OCI-LY1 (cell line): ENCODE data around the gene CEACAM19.

ENCODE experiments used
- H2AFZ ChIP-seq: fragments of 200-600 bp; sonication (generic), shearing (Covaris generic); 2 replicates; pipeline ENCODE4 v1.6.0; 2014; ENCODE audit warnings: antibody characterized with exemption, mild to moderate bottlenecking, low read length
- H3F3A ChIP-seq: fragments of 200-600 bp; sonication (generic), shearing (Covaris generic); 2 replicates; pipeline ENCODE4 v1.6.0; 2014; ENCODE audit warnings: mild to moderate bottlenecking, antibody characterized with exemption, low read length, moderate library complexity; ENCODE audit not compliant: insufficient read depth
- H3K27ac ChIP-seq: fragments of 200-600 bp; sonication (generic); 2 replicates; pipeline ENCODE4 v1.5.1; 2014; ENCODE audit warnings: low read length, mixed run types, mild to moderate bottlenecking, low read depth; ENCODE audit not compliant: poor library complexity, severe bottlenecking
- H3K27me3 ChIP-seq: fragments of 200-600 bp; sonication (generic); 2 replicates; pipeline ENCODE4 v1.6.0; 2014; ENCODE audit warnings: antibody characterized with exemption, mild to moderate bottlenecking, low read length, moderate library complexity; ENCODE audit not compliant: insufficient read depth
- H3K36me3 ChIP-seq: fragments of 200-600 bp; sonication (generic); 2 replicates; pipeline ENCODE4 v1.6.1; 2014; ENCODE audit warnings: mild to moderate bottlenecking, antibody characterized with exemption, low read length, moderate library complexity, mixed read lengths; ENCODE audit not compliant: insufficient read depth
- H3K4me1 ChIP-seq: fragments of 200-600 bp; sonication (generic); 2 replicates; pipeline ENCODE4 v1.5.1; 2014; ENCODE audit warnings: mild to moderate bottlenecking, low read length, moderate library complexity; ENCODE audit not compliant: insufficient read depth, severe bottlenecking
- H3K4me2 ChIP-seq: fragments of 200-600 bp; sonication (generic), shearing (Covaris generic); 2 replicates; pipeline ENCODE4 v1.6.1; 2014; ENCODE audit warnings: low read length
- H3K4me3 ChIP-seq: fragments of 200-600 bp; sonication (generic); 2 replicates; pipeline ENCODE4 v1.5.1; 2014; ENCODE audit warnings: low read length, low read depth, mild to moderate bottlenecking, mixed read lengths; ENCODE audit not compliant: poor library complexity, severe bottlenecking
- H3K79me2 ChIP-seq: fragments of 200-600 bp; shearing (Covaris generic); 2 replicates; pipeline ENCODE4 v1.6.1; 2016; ENCODE audit warnings: mixed run types, low read length, mixed read lengths; ENCODE audit not compliant: insufficient read depth
- H3K9ac ChIP-seq: fragments of 200-600 bp; sonication (generic), shearing (Covaris generic); 2 replicates; pipeline ENCODE4 v1.6.1; 2014; ENCODE audit warnings: mild to moderate bottlenecking, low read length, mixed read lengths
- H3K9me2 ChIP-seq: fragments of 200-600 bp; sonication (generic), shearing (Covaris generic); 2 replicates; pipeline ENCODE4 v1.6.1; 2014; ENCODE audit warnings: low read depth, mild to moderate bottlenecking, low read length, mixed read lengths
- H3K9me3 ChIP-seq: fragments of 200-600 bp; shearing (Covaris generic); 2 replicates; pipeline ENCODE4 v1.6.1; 2014; ENCODE audit warnings: low read length, mixed read lengths
- H4K20me1 ChIP-seq: fragments of 200-600 bp; sonication (generic), shearing (Covaris generic); 2 replicates; pipeline ENCODE4 v1.6.0; 2016; ENCODE audit warnings: mild to moderate bottlenecking, low read length; ENCODE audit not compliant: insufficient read depth
- CTCF ChIP-seq: fragments of 200-600 bp; sonication (generic), shearing (Covaris generic); IDR thresholded peaks from 2 replicates; pipeline ENCODE4 v1.5.1; 2017; ENCODE audit warnings: mild to moderate bottlenecking, antibody characterized with exemption, low read length, moderate library complexity, mixed read lengths
- EZH2 ChIP-seq: fragments of 200-600 bp; sonication (generic), shearing (Covaris generic); IDR thresholded peaks from 2 replicates; pipeline ENCODE4 v1.8.0; 2017; ENCODE audit warnings: borderline replicate concordance, mixed run types, mild to moderate bottlenecking, antibody characterized with exemption, low read length, moderate library complexity, mixed read lengths

Gene CEACAM19

GRCh38 chr19:44684892-44685863, 13.9 kb downstream of the CEACAM19 start:
- Histone ChIP-seq H3K36me3 (no peaks in the 10 kb centered on the region), H3K4me1 (no peaks in the 10 kb centered on the region), H3K4me2 (no peak overlapping the region), H3K9me3 (no peaks in the 10 kb centered on the region), H3K9ac (no peak overlapping the region), H4K20me1 (no peaks in the 10 kb centered on the region), H3K9me2 (no peaks in the 10 kb centered on the region), H3K27ac (no peak overlapping the region), H3K79me2 (no peaks in the 10 kb centered on the region), H3K27me3 (no peaks in the 10 kb centered on the region), H3F3A (no peaks in the 10 kb centered on the region), H3K4me3 (no peak overlapping the region), H2AFZ (no peak overlapping the region)
- no peak for TF ChIP-seq CTCF
- TF ChIP-seq EZH2, result no peak

- Histone ChIP-seq H3K79me2 (no peaks in the 10 kb centered on the region), H3K27me3 (no peaks in the 10 kb centered on the region), H3K9me2 (no peaks in the 10 kb centered on the region), H2AFZ (no peak overlapping the region), H4K20me1 (no peaks in the 10 kb centered on the region), H3K27ac (no peak overlapping the region), H3K4me2 (no peak overlapping the region), H3K4me3 (no peak overlapping the region), H3K9me3 (no peaks in the 10 kb centered on the region), H3F3A (no peaks in the 10 kb centered on the region), H3K36me3 (no peaks in the 10 kb centered on the region), H3K9ac (no peak overlapping the region), H3K4me1 (no peaks in the 10 kb centered on the region)
- TF ChIP-seq CTCF (no peak), EZH2 (no peak)
Observed at GRCh38 chr19:44685877-44686276, 14.6 kb downstream of the CEACAM19 start.

GRCh38 chr19:44686896-44687295, 15.6 kb downstream of the CEACAM19 start:
- H4K20me1 ChIP-seq, result no peaks in the 10 kb centered on the region
- TF ChIP-seq EZH2, result no peak
- no peak for TF ChIP-seq CTCF
- no peaks in the 10 kb centered on the region for H3K9me2 ChIP-seq
- no peak overlapping the region for H2AFZ ChIP-seq
- H3K9ac ChIP-seq, result no peak overlapping the region
- H3F3A ChIP-seq, result no peaks in the 10 kb centered on the region
- H3K9me3 ChIP-seq, result no peaks in the 10 kb centered on the region
- H3K4me2 ChIP-seq, result no peak overlapping the region
- H3K36me3 ChIP-seq, result no peaks in the 10 kb centered on the region
- H3K79me2 ChIP-seq, result no peaks in the 10 kb centered on the region
- no peak overlapping the region for H3K27ac ChIP-seq
- no peaks in the 10 kb centered on the region for H3K4me1 ChIP-seq
- no peaks in the 10 kb centered on the region for H3K27me3 ChIP-seq
- no peak overlapping the region for H3K4me3 ChIP-seq
